Renal cortex interstitium (tissue), 11 donors: Measurements from ENCODE around the gene EEFSEC. TPM values are rescaled to one million over a fixed set of nuclear protein-coding genes. Genes with fewer than 3 reads are reported as not detected.
A peak's percentile ranks its signal among the peaks of the same experiment; 100 is the strongest.

Source experiments
- DNase-seq, 11 donors: peaks; one replicate each; pipeline ENCODE4 v3.0.0-alpha.2; 2013; ENCODE audit warnings: low read depth in 9 of 11, low spot score in 4 of 11; ENCODE audit errors: extremely low read depth in 1 of 11
- polyA plus RNA-seq, 3 donors: library from polyadenylated mRNA; unstranded; fragments of 120-200 nt; gene quantifications; one replicate each; pipeline ENCODE4 v1.2.1, GENCODE V29; 2013; ENCODE audit not compliant: insufficient read length in 3 of 3

Gene EEFSEC
- polyA plus RNA-seq, 3 donors = 19.5 to 26.9 (median 25.5) TPM

- no peak for DNase-seq
Observed at GRCh38 chr3:128275316-128276145, 122.2 kb downstream of the EEFSEC start.

DNA sequence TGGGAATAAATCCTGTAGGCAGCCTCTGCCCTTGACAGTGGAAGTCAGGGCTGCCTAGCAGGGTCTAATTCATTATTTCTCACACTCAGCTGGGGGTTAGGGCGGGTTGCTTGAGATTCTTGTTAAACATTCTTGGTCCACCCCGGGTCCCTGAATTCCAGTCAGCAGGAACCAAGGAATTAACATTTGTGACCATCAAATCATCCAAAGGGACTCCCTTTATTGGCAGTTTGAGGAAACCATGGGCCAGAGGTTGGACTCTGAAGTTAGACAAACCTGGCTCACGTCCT, 122.8 kb downstream of the EEFSEC start:
- no peak for DNase-seq

DNA sequence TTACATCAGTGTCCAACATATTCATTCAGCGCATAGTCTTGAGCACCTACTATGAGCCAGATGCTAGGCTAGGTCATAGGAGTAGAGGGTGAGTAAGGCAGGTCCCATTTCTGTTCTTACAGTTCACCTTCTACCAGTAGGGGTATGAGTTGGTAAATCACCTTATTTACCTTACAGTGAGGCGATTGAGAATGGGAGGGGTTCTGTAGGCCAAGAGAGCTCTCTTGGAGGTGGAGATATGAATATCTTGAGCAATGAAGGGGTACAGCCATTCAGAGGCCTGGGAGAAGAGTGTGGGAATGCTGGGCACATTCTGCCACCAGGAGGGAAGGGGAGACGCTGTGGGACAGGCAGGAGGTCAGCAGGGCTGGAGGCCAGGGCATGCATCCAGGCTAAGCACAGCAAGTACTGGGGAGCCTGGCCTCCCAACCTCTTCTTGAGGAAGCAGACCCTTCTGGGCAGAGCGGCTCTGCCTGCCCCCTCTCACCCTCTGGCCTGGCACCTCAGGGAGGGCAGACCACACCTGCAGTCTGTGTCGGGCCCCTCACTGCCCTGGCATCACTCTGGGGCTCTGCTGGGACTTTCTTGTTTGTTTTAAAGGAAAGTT, 123.4 kb downstream of the EEFSEC start:
- DNase-seq = no peak

GRCh38 chr3:128277378-128278069, 124.2 kb downstream of the EEFSEC start:
- DNase-seq = no peak

GRCh38 chr3:128278130-128278529, 124.8 kb downstream of the EEFSEC start:
- no peak for DNase-seq

DNA sequence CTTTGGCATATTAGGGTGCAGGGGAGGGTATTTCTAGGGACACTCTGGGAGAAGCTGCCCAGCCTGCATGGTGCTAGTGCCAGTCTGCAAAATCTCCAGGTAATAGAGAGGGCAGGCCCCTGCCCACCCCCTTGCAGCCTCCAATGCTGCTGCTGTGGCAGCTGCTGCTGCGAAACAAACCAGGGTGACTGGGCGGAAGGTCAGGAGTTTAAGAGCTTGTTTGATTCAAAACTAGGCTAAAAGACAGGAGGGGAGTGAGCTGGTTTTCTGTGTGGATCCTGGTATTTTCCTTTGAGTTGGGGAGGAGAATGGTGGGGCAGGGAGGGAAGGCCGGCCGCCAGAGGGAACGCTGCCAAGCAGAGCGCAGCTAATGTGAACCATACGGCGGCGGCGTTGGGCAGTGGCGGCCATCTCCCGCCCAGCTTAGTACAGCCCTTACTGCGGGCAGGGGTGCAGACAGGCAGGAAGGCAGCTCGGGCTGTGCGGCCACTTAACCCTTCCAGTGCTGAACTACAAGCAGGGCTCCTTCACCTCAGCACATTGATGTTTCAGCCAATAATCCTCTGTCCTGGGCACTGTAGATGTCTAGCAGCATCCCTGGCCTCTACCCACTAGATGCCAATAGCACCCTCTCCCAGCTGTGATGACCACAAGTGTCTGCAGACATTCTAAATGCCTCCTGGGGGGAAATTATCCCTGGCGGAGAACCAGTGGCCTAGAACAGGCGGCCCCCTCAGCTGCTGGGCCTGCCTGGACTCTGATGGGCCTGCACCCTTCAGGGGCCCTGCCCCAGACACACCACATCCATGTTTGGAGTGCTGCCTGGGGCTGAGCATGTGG, 125.7 kb downstream of the EEFSEC start:
- peak; percentile 43 to 78 (median 62) for DNase-seq

GRCh38 chr3:128279601-128279880, 126.3 kb downstream of the EEFSEC start:
- no peak for DNase-seq

DNA sequence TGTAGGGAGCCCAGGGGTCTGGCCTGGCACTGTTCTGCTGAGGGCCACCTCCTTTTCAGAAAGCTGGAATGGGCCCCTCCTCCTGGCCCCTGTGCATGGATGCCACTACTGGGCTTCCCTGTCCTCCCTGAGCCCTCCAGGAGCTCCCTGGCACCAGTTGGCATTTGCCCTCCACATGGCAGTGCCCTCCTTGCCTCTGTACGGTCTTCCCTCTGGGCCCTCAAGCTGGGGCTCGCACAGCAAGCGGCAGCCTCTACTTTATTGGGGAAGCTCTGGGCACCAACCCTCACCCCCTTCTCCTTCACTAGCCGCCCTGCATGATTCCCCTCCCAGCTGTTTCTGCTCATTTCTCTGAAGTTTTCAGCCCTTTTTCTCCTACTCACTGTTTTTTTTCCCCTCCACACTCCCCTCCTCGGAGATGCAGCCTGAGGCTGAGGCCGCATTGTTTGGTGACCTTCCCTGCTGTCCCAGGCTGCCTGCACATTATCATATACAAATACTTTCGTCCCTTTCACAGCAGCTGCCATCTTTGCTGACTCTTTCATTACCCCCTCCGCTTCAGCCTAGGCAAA, 127.3 kb downstream of the EEFSEC start:
- DNase-seq = peak in 4 of 11 donors; percentile 40 to 53 (median 47)

DNA sequence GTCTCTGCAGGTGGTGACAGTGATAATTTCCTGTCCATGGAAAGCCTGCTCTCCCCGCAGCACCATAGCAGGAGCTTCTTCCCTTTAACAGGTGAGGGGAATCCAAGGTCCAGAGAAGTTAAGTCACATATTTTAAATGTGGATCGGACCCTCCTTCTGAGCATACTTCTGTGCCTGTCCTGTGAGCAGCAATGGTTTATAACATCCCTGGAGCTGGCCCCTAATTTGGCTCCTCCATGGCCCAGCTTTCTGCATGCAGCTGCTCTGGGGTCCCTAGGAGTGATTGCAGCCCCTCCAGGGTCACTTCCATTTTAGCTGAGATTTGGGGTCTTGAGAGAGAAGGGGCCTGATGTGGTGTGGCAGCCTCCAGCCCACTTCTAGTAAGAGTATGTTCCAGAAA, 127.8 kb downstream of the EEFSEC start:
- DNase-seq = no peak

DNA sequence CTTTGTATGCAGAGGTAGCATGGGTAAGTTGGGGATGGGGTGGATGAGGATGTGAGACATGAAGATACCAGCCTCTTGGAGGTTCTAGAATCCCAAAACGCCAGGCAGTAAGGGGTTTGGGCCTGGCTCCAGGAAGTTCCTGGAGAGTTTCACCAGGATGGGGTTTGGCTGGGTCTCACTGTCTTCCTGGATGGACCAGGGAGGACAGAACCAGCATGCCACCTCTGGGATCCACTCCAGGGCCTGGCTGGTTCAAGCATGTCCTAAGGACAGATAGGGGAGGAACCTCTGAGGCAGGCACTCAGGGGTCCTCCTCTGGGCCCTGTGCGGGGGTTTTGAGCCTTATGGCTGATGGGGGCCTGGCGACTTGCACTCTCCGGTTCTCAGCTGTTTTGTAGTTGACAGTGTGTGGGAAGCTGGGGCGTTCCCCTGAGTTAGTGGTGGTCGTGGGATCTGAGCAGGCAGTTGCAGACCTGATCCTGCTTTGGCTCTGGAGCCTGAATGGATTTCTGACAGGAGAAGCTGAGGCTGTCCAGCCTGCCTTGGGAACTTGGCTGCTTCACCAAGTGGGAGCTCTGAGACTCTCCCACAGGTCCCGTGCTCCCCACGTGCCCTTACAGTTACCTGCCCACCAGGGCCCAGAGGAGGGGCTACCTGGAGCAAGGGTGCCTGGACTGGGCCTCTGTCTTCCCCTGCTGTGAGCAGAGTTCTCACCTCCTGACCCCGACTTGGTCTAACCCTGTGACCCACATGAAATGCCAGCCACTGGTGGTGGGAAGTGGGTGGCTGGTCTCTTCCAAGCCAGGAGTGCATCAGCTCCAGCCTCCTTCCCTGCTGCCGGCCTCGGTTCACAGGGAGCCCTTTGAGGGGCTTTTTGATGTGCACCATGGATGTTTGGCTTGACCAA, 128.4 kb downstream of the EEFSEC start:
- DNase-seq = no peak

DNA sequence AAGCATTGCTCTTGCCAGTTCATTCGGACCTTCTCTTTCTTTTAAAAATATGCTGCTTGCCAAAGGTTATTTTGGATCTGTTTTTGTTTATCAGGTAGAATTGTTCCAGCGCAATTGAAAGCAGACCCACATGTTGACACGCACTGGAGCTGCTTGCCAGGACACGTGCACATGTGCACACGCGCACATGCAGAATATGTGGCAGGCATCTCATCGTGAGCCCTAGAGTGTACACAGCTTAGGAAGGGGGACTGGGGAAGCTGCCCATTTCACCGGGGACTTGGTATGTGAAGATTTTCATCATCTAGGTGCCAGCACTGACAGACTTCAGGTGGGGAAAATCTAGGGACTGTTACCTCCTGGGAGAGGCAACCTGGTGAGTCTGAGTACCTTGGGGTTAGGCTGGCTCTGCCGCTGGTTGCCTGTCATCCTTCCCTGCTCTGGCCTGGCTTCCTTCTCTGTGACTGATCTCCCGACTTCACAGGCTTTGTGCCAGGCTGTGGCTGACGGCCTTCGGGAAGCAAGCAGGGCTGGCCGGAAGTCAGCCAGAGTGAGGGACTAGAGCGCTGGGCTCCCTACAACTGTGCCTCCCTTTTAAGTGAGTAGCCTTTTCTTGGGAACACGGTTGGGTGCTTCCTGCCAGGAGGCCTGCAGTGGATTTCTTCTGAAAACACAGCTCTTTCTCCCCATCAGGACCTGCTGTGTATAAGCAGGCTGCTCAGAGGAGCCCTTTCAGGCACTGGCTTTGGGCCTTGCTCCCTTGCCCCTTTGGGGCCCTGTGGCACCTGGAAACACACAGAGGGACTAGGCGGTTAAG, 129.3 kb downstream of the EEFSEC start:
- DNase-seq = no peak

GRCh38 chr3:128283421-128283820, 130.1 kb downstream of the EEFSEC start:
- no peak for DNase-seq

DNA sequence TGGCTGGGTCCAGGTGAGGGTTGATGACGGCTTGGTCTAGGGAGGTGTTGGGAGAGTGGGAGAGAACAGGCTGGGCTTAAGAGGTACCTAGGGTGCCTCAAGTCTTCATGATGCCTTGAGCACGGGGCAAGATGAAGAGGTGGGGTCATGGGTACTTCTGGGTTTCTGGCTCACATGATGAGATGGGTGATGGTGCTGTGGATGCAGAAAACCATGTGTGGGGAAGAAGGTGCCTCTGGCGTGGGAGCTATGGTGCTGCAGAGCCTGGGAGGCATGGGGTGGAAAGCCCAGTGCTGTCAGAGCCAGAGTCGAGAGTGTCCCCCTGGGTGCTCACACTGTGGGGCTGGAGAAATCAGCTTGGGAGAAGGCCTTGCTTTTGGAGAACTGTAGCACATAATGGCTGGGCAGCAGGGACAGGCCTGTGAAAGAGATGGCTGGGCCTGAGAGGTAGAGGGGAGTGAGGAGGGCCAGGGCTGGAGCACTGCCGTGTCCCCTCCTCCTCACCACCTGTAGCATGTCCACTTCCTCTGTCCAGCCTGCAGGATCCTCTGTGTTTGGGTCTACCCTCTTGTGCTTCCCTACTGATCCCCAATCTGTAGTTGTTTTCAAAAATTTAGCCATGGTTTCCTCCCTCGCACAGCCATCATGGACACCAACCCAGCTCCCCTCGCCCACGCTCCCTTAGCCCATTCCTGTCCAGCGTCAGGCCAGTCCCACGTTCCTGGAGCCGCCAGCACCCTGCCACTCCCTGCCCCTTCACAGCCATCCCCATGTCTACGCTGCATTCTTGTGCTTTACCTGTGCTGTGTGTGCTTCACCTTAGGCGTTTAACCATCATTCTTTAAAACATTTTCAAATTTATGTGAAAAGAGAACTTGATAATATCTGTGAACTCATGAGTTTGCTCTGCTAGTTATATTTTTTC, 132.0 kb downstream of the EEFSEC start:
- no peak for DNase-seq

DNA sequence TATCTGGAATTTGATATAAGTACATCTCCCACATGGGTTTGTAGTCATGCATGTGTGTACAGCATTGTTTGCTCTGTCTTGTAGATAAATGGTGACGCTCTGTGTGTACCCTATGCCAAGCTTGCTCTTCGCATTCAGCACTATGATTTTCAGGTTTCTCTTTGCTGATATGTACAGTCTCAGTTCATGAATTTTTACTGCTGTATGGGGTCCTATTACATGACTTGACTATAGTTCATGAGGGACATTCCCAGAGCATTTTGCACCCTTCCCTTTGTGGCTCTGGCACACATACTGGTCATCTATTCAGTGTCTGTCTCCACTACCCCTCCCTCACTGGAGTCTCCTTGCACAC, 132.7 kb downstream of the EEFSEC start:
- DNase-seq = no peak

DNA sequence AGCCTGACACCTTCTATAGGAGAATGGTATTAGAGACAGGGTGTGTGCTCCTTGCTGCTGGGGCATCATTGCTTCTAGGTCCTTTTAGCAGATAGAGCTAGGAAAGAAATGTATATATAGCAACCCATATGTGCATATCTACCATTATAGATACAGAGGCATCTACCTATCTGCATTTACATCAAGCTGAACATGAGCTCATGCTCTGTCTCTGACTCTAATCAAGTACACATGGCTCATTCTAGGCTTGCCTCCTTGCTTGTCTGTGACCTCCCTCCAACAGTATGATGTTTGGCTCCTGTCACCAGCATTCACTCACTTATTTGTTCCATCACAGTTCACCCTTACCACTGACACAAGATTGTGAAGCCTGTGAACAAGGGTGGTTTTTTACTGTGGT, 133.4 kb downstream of the EEFSEC start:
- DNase-seq = no peak

- DNase-seq = no peak
Observed at GRCh38 chr3:128287216-128287615, 133.9 kb downstream of the EEFSEC start.

- no peak for DNase-seq
Observed at GRCh38 chr3:128289534-128289933, 136.3 kb downstream of the EEFSEC start.
